Measurements from ENCODE around the gene TRAIP. TPM values are rescaled to one million over a fixed set of nuclear protein-coding genes. Genes with fewer than 3 reads are reported as not detected.

TRAIP gene
- total and polyA plus RNA-seq, 3 donors from 2014 or later, result 15.8 to 21.3 (median 16.0) TPM

DNA sequence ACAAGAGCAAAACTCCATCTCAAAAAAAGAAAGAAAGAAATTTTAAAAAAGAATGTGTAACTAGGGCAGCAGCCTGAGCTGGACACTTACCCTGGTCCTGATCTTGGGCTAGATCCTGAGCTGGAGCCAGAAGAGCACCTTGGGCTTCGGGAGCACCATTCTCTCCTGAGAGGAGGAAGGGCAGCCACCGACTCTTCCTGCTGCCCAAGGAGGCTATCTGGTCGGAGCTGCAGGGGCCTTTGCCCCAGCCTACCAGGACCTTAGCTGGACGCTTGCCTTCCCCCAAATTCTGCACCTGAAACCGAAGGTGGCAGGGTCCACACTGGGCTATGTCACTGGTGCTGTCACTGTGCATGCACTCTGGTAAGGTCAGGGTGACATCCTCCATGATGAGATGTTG is 20.2 kb upstream of the TRAIP start:
- no peaks in the 10 kb centered on the region for H3K9me3 ChIP-seq
- H3K4me3 ChIP-seq, result no peak overlapping the region
- no peak overlapping the region for H3K27ac ChIP-seq
- peaks cover under 1% of the 10 kb centered on the region for H3K4me1 ChIP-seq
- no peaks in the 10 kb centered on the region for H3K27me3 ChIP-seq
- TF ChIP-seq POLR2A (IDR thresholded peaks at IDR 0.05), result no peak
- TF ChIP-seq, protein P1, sequence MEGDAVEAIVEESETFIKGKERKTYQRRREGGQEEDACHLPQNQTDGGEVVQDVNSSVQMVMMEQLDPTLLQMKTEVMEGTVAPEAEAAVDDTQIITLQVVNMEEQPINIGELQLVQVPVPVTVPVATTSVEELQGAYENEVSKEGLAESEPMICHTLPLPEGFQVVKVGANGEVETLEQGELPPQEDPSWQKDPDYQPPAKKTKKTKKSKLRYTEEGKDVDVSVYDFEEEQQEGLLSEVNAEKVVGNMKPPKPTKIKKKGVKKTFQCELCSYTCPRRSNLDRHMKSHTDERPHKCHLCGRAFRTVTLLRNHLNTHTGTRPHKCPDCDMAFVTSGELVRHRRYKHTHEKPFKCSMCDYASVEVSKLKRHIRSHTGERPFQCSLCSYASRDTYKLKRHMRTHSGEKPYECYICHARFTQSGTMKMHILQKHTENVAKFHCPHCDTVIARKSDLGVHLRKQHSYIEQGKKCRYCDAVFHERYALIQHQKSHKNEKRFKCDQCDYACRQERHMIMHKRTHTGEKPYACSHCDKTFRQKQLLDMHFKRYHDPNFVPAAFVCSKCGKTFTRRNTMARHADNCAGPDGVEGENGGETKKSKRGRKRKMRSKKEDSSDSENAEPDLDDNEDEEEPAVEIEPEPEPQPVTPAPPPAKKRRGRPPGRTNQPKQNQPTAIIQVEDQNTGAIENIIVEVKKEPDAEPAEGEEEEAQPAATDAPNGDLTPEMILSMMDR (IDR thresholded peaks at IDR 0.05), result no peak
- WGBS, 2 donors, result 86 to 88% methylated on average over 5 of the region's 5 CpGs
- H3K36me3 ChIP-seq (ENCODE audit: low read depth, missing control alignments), result no peaks in the 10 kb centered on the region
- no peak for DNase-seq
- intact Hi-C loops (cut with DNase I; ENCODE audit: low total_unique reads), result no loop called here

DNA sequence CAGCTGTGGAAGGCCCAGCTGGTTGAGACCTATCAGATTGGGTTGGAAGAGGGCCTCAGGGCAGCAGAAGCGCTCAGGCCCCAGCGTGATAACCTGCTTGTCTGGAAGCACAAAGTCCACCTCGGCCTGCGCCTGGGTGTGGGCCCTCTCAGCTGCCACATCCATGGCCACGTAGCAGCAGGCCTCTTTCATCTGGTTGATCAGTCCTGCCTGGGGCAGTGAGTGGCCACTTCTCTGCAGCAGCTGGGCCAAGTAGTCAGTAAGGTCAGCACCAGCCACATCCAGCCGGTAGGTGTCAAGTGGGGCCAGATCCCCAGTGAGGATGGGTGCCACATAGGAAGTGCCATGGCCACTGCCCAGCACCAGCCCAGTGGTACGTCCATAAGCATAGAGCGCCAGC is 17.3 kb upstream of the TRAIP start:
- no peaks in the 10 kb centered on the region for H3K36me3 ChIP-seq (ENCODE audit: low read depth, missing control alignments)
- no peak overlapping the region for H3K27ac ChIP-seq
- no peaks in the 10 kb centered on the region for H3K27me3 ChIP-seq
- TF ChIP-seq POLR2A (IDR thresholded peaks at IDR 0.05), result no peak
- TF ChIP-seq, protein P1 (IDR thresholded peaks at IDR 0.05), result no peak
- H3K4me1 ChIP-seq, result peaks cover 11% of the 10 kb centered on the region
- DNase-seq, result no peak
- WGBS, 2 donors, result 87% methylated on average over 8 of the region's 8 CpGs; no CpG with 5 or more reads in 1 of the 2 donors
- H3K9me3 ChIP-seq, result no peaks in the 10 kb centered on the region
- no peak overlapping the region for H3K4me3 ChIP-seq
- intact Hi-C loops (cut with DNase I; ENCODE audit: low total_unique reads), result no loop called here

DNA sequence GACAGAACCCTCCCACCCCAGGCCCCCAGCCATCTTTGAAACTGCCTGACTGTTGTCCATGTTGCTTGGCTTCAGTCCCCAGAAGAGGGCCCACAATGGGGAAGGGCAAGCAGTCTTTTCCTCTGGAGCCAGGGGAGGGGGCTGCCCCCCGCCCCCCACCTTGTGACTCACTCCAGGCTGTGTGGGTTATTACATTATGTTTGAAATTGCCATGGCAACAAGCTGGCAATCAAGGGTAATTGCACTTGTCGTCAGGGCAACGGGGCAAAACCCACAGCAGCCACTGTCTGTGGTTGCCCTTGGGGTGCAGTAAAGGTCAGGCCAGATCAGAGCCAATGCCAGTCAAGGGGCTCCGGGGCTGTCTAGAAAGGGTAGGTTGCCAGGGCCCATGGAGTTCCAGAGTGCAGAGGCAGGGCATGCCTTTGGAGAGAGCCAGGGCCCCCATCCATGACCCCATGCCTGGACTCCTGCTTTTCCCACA is 16.5 kb upstream of the TRAIP start:
- H3K9me3 ChIP-seq, result no peaks in the 10 kb centered on the region
- H3K4me3 ChIP-seq, result no peak overlapping the region
- no peaks in the 10 kb centered on the region for H3K27me3 ChIP-seq
- WGBS, 2 donors, result 72 to 100% methylated on average over 1 to 4 of the region's 4 CpGs
- H3K36me3 ChIP-seq (ENCODE audit: low read depth, missing control alignments), result no peaks in the 10 kb centered on the region
- no peak for DNase-seq
- peaks cover 11% of the 10 kb centered on the region for H3K4me1 ChIP-seq
- intact Hi-C loops (cut with DNase I; ENCODE audit: low total_unique reads), result no loop called here
- TF ChIP-seq POLR2A (IDR thresholded peaks at IDR 0.05), result no peak
- TF ChIP-seq, protein P1 (IDR thresholded peaks at IDR 0.05), result no peak
- H3K27ac ChIP-seq, result no peak overlapping the region

DNA sequence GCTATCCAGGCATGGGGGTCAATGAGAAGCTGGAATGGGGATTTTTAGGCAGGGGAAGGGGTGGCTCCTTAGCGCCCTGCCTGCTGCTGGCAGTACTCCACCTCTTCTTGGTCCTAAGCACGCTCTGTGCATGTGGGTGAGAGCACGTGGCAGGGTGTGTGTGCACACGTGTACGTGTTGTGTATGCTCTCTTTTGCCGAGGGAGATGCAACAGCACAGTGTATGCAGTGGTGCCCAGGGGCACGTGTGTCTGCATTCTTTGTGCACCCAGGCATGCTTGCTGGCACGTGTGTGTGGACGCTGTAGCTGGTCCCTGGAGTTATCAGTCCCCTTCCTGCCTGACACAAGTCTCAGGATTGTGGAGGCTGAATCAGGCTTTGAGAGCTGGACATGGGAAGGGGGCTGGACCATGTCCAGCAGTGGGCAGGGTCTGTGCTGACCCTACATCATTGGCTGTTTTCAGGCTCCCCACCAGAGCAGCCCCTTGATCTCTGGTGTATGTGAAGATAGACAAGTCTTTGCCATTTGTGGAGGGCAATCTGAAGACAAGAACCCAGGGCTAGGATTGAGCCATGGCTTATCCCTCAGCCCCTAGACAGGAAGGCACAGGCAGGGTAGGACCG is 15.3 kb upstream of the TRAIP start:
- Histone ChIP-seq H3K9me3 (no peaks in the 10 kb centered on the region), H3K4me1 (peaks cover 11% of the 10 kb centered on the region), H3K27ac (no peak overlapping the region), H3K4me3 (no peak overlapping the region), H3K27me3 (no peaks in the 10 kb centered on the region), H3K36me3 (ENCODE audit: low read depth, missing control alignments) (no peaks in the 10 kb centered on the region)
- intact Hi-C loops (cut with DNase I; ENCODE audit: low total_unique reads), result no loop called here
- no peak for DNase-seq
- 72 to 78% methylated on average over 7 to 10 of the region's 10 CpGs for WGBS, 2 donors
- TF ChIP-seq, protein P1 (IDR thresholded peaks at IDR 0.05), result no peak
- TF ChIP-seq POLR2A (IDR thresholded peaks at IDR 0.05), result no peak

Data from testis (tissue), 3 donors.